K562 (cell line): ENCODE data around the gene CHAC1. TPM values are rescaled to one million over a fixed set of nuclear protein-coding genes. Genes with fewer than 3 reads are reported as not detected.

Experiments used
- ESRRA ChIP-seq: fragments of 450-650 bp; IDR thresholded peaks from 2 replicates; pipeline ENCODE4 v1.6.1; 2014; ENCODE audit warnings: low read depth, mild to moderate bottlenecking, moderate library complexity, borderline replicate concordance
- FOXM1 ChIP-seq, 2 experiments: fragments of 450-650 bp in 1 of 2; sonication (generic) in 1 of 2; formaldehyde crosslinking in 1 of 2; IDR thresholded peaks; 2 replicates each; pipeline versions ENCODE4 v1.6.1 to v1.9.0; 2017 to 2022; ENCODE audit warnings: low read depth in 2 of 2, mild to moderate bottlenecking in 2 of 2, missing genetic modification reagents in 1 of 2, moderate library complexity in 1 of 2
- GABPB1 ChIP-seq: sonication (generic); formaldehyde crosslinking; IDR thresholded peaks from 2 replicates; pipeline ENCODE4 v1.8.0; 2022; ENCODE audit warnings: mild to moderate bottlenecking, missing genetic modification reagents
- KLF13 ChIP-seq: fragments of 450-650 bp; IDR thresholded peaks from 2 replicates; pipeline ENCODE4 v1.6.1; 2016; ENCODE audit warnings: missing genetic modification characterization, low read depth, mild to moderate bottlenecking, missing compliant biosample characterization, moderate library complexity, borderline replicate concordance
- NFIC ChIP-seq: fragments of 450-650 bp; IDR thresholded peaks from 2 replicates; pipeline ENCODE4 v1.6.1; 2017; ENCODE audit warnings: mild to moderate bottlenecking, inconsistent platforms
- PHF21A ChIP-seq: fragments of 450-650 bp; IDR thresholded peaks from 2 replicates; pipeline ENCODE4 v1.6.1; 2017; ENCODE audit warnings: low read depth, borderline replicate concordance
- PTTG1 ChIP-seq: fragments of 450-650 bp; IDR thresholded peaks from 2 replicates; pipeline ENCODE4 v1.6.1; 2016; ENCODE audit warnings: low read depth, mild to moderate bottlenecking, missing genetic modification characterization, missing compliant biosample characterization
- PYGO2 ChIP-seq: fragments of 450-650 bp; IDR thresholded peaks from 2 replicates; pipeline ENCODE4 v1.6.1; 2016; ENCODE audit warnings: mild to moderate bottlenecking, missing genetic modification characterization, moderate library complexity, missing compliant biosample characterization
- RUNX1 ChIP-seq: sonication (generic); IDR thresholded peaks from 2 replicates; pipeline ENCODE4 v1.6.1; 2016; ENCODE audit warnings: antibody characterized with exemption, low read depth
- SMARCA4 ChIP-seq: fragments of 450-650 bp; IDR thresholded peaks from 2 replicates; pipeline ENCODE4 v1.6.1; 2016
- SUPT5H ChIP-seq: fragments of 450-650 bp; IDR thresholded peaks from 2 replicates; pipeline ENCODE4 v1.6.1; 2016
- TRIM28 ChIP-seq: fragments of 450-650 bp; IDR thresholded peaks from 2 replicates; pipeline ENCODE4 v1.6.1; 2017
- ZNF551 ChIP-seq: fragments of 250-450 bp; sonication (Bioruptor Pico); IDR thresholded peaks from 2 replicates; pipeline ENCODE4 v1.5.0; 2021; ENCODE audit warnings: mild to moderate bottlenecking, moderate library complexity
- ZNF778 ChIP-seq: fragments of 450-650 bp; formaldehyde crosslinking; IDR thresholded peaks from 2 replicates; pipeline ENCODE4 v1.4.0; 2020; ENCODE audit warnings: mild to moderate bottlenecking, moderate library complexity
- polyA plus RNA-seq, 8 experiments: library from polyadenylated mRNA; depleted of rRNA in 4 of 8; stranded (reverse) in 5 of 8; unstranded in 3 of 8; fragments of >200 nt; fragmentation: Nextera tagmentation in 2 of 8; fragmentation: Illumina TruSeq in 1 of 8; extraction: Ambion mirVana in 2 of 8; extraction: Trizol in 1 of 8; gene quantifications; 2 replicates each; pipeline versions ENCODE4 v1.2.1 to v1.2.3, GENCODE V29; 2011 to 2014; ENCODE audit warnings: inconsistent platforms in 1 of 8, missing spikeins in 1 of 8
- total RNA-seq, 7 experiments: library from RNA; depleted of rRNA in 6 of 7; stranded (reverse); fragments of >200 nt in 6 of 7; fragmentation: Illumina TruSeq in 2 of 7; extraction: Trizol in 2 of 7; gene quantifications; 2 replicates each; pipeline versions ENCODE4 v1.2.1 to v1.2.3, GENCODE V29; 2011 to 2021; ENCODE audit warnings: low replicate concordance in 1 of 7
- TF ChIP-seq, protein P1 (sequence below), 3 experiments: fragments of 200-800 bp in 1 of 3; fragments of 250-450 bp in 1 of 3; fragments of 450-650 bp in 1 of 3; sonication (Bioruptor Pico) in 1 of 3; sonication (Bioruptor generic) in 1 of 3; formaldehyde crosslinking in 1 of 3; IDR thresholded peaks; 2 replicates each; pipeline versions ENCODE4 v1.6.1 to v1.8.0; 2016 to 2022; ENCODE audit warnings: mild to moderate bottlenecking in 2 of 3, missing genetic modification characterization in 2 of 3, missing compliant biosample characterization in 1 of 3, moderate library complexity in 1 of 3
- TF ChIP-seq, protein P2 (sequence below): fragments of 450-650 bp; IDR thresholded peaks from 2 replicates; pipeline ENCODE4 v1.6.1; 2018; ENCODE audit warnings: mild to moderate bottlenecking, low read depth; ENCODE audit not compliant: partially characterized antibody
- TF ChIP-seq, protein P3 (sequence below): fragments of 450-650 bp; formaldehyde crosslinking; IDR thresholded peaks from 2 replicates; pipeline ENCODE4 v1.4.0; 2020; ENCODE audit warnings: mild to moderate bottlenecking, moderate library complexity
- TF ChIP-seq, protein P4 (sequence below): fragments of 450-650 bp; IDR thresholded peaks from 2 replicates; pipeline ENCODE4 v1.6.1; 2016; ENCODE audit warnings: mild to moderate bottlenecking

CHAC1 gene
- total and polyA plus RNA-seq, 9 of the 15 experiments (the other 6 are each of a cell fraction or from before 2014, with no cell fraction given): 0.47 to 39.0 (median 7.5) TPM

DNA sequence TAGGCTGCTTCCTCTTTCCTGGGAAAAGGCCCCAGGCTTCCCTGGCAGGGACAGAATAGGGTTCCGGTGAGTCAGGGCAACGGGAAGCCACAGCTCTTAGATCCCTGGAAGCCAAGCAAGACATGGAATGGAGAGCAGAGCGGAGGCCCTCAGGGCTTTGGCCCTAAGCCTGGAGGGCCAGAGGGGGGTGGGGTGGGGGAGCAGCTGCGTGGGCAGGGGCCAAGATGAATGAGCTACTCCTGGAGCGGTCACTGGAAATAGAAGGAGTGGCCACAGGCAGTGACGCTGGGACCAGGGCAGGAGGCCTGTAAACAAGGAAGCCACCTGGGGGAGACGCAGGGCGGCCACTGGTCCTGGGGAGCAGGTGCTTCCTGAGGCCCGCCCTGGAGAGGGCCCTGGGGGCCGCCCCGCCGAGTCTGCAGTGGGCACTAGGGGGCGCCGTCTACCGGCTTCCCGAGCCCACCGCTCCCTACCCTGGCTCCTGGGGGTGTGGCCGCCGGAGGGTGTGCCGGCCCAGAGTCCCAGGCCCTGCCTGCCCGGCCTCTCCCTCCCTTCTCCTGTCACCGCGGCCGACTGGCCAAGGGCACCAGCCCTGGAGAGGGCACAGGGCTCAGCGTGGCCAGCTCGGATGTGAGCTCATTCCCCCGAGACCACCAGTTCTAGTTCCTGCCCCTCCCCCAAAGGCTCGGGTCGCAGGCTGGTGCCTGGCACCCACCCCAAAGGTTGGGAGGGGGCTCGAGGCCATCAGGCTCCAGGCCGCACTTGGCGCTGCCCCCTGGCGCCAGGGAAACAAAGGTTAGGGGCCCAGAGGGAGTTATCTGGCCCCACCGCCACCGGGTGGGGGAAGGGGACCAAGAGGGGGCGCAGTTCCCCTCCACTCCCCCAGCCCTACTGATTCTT lies 46.9 kb upstream of the CHAC1 start (continued):
- TF ChIP-seq, protein P1, sequence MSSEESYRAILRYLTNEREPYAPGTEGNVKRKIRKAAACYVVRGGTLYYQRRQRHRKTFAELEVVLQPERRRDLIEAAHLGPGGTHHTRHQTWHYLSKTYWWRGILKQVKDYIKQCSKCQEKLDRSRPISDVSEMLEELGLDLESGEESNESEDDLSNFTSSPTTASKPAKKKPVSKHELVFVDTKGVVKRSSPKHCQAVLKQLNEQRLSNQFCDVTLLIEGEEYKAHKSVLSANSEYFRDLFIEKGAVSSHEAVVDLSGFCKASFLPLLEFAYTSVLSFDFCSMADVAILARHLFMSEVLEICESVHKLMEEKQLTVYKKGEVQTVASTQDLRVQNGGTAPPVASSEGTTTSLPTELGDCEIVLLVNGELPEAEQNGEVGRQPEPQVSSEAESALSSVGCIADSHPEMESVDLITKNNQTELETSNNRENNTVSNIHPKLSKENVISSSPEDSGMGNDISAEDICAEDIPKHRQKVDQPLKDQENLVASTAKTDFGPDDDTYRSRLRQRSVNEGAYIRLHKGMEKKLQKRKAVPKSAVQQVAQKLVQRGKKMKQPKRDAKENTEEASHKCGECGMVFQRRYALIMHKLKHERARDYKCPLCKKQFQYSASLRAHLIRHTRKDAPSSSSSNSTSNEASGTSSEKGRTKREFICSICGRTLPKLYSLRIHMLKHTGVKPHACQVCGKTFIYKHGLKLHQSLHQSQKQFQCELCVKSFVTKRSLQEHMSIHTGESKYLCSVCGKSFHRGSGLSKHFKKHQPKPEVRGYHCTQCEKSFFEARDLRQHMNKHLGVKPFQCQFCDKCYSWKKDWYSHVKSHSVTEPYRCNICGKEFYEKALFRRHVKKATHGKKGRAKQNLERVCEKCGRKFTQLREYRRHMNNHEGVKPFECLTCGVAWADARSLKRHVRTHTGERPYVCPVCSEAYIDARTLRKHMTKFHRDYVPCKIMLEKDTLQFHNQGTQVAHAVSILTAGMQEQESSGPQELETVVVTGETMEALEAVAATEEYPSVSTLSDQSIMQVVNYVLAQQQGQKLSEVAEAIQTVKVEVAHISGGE (CRISPR knock-in tag; IDR thresholded peaks at IDR 0.05): no peak
- TF ChIP-seq SUPT5H (no peak), PTTG1 (tag) (no peak), ZNF778 (CRISPR knock-in tag) (no peak), NFIC (no peak), ZNF551 (CRISPR knock-in tag) (no peak), GABPB1 (CRISPR knock-in tag) (0 out of 2 replicates have a peak, but pooled peaks have one; percentile 6), ESRRA (peak; percentile 48; the same call in 1 of the 2 replicates), SMARCA4 (no peak), FOXM1 (IDR thresholded peaks at IDR 0.05; ENCODE audit: low read depth) (no peak), FOXM1 (CRISPR knock-in tag; IDR thresholded peaks at IDR 0.05; ENCODE audit: low read depth) (no peak), KLF13 (tag) (peak; percentile 95), PYGO2 (no peak), TRIM28 (peak; percentile 44; the same call in 1 of the 2 replicates), PHF21A (0 out of 2 replicates have a peak, but pooled peaks have one; percentile 29), RUNX1 (no peak)
- TF ChIP-seq, protein P2, sequence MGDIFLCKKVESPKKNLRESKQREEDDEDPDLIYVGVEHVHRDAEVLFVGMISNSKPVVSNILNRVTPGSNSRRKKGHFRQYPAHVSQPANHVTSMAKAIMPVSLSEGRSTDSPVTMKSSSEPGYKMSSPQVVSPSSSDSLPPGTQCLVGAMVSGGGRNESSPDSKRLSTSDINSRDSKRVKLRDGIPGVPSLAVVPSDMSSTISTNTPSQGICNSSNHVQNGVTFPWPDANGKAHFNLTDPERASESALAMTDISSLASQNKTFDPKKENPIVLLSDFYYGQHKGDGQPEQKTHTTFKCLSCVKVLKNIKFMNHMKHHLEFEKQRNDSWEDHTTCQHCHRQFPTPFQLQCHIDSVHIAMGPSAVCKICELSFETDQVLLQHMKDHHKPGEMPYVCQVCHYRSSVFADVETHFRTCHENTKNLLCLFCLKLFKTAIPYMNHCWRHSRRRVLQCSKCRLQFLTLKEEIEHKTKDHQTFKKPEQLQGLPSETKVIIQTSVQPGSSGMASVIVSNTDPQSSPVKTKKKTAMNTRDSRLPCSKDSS: no peak
- TF ChIP-seq, protein P3, sequence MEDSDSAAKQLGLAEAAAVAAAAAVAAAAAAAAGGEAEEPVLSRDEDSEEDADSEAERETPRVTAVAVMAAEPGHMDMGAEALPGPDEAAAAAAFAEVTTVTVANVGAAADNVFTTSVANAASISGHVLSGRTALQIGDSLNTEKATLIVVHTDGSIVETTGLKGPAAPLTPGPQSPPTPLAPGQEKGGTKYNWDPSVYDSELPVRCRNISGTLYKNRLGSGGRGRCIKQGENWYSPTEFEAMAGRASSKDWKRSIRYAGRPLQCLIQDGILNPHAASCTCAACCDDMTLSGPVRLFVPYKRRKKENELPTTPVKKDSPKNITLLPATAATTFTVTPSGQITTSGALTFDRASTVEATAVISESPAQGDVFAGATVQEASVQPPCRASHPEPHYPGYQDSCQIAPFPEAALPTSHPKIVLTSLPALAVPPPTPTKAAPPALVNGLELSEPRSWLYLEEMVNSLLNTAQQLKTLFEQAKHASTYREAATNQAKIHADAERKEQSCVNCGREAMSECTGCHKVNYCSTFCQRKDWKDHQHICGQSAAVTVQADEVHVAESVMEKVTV (CRISPR knock-in tag): 0 out of 2 replicates have a peak, but pooled peaks have one; percentile 50
- TF ChIP-seq, protein P4, sequence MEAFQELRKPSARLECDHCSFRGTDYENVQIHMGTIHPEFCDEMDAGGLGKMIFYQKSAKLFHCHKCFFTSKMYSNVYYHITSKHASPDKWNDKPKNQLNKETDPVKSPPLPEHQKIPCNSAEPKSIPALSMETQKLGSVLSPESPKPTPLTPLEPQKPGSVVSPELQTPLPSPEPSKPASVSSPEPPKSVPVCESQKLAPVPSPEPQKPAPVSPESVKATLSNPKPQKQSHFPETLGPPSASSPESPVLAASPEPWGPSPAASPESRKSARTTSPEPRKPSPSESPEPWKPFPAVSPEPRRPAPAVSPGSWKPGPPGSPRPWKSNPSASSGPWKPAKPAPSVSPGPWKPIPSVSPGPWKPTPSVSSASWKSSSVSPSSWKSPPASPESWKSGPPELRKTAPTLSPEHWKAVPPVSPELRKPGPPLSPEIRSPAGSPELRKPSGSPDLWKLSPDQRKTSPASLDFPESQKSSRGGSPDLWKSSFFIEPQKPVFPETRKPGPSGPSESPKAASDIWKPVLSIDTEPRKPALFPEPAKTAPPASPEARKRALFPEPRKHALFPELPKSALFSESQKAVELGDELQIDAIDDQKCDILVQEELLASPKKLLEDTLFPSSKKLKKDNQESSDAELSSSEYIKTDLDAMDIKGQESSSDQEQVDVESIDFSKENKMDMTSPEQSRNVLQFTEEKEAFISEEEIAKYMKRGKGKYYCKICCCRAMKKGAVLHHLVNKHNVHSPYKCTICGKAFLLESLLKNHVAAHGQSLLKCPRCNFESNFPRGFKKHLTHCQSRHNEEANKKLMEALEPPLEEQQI: no peak
